ENCODE results near the gene SLC39A12.

Gene SLC39A12

GRCh38 chr10:17951868-17952371, at the start of gene SLC39A12:
Gene SLC39A12 (plus strand): TSS chr10:17951918. CDS start chr10:17953277, 1,359 bp downstream.
- DNase-seq (ENCODE audit: low spot score in 2 of 2) (no peak), ATAC-seq (ENCODE audit: low read depth) (no peak)
- Mint-ChIP-seq H3K27me3 (no peaks in the 10 kb centered on the region), H3K4me3 (no peak within 1 kb of the TSS), H3K36me3 (no peaks in the 10 kb centered on the region), H3K27ac (no peak within 1 kb of the TSS), H3K4me1 (no peaks in the 10 kb centered on the region), H3K9me3 (peaks cover 3% of the 10 kb centered on the region)

DNA sequence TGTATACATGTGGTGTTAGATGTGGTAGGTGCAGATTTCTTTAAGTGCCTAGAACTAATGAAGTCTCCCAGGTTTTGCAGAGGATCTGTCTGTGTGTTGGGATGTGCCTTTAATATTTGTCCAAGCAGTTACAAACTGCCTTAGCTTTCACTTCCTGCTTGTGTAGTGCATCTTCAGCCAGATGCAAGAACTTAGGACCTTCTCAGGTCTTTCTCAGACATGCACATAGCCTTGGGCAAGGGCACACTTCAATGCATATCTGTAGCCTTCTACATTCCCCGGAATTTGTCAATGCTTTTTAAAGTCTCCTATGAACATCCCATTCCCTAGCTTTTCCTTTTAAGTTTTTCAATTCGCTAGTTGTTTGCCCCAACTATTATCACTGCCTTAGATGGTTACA, 47.2 kb upstream of the SLC39A12 start:
- no peaks in the 10 kb centered on the region for H3K4me1 Mint-ChIP-seq
- DNase-seq (ENCODE audit: low spot score in 2 of 2), result no peak
- H3K4me3 Mint-ChIP-seq, result no peak overlapping the region
- H3K9me3 Mint-ChIP-seq, result peaks cover 3% of the 10 kb centered on the region
- peaks cover 2% of the 10 kb centered on the region for H3K27me3 Mint-ChIP-seq
- no peaks in the 10 kb centered on the region for H3K36me3 Mint-ChIP-seq
- H3K27ac Mint-ChIP-seq, result no peak overlapping the region
- no peak for ATAC-seq (ENCODE audit: low read depth)

- Mint-ChIP-seq H3K9me3 (peaks cover 3% of the 10 kb centered on the region), H3K27me3 (peaks cover 2% of the 10 kb centered on the region), H3K36me3 (no peaks in the 10 kb centered on the region), H3K4me1 (no peaks in the 10 kb centered on the region), H3K27ac (no peak overlapping the region), H3K4me3 (no peak overlapping the region)
- DNase-seq (ENCODE audit: low spot score in 2 of 2) (no peak), ATAC-seq (ENCODE audit: low read depth) (no peak)
These were observed 46.2 kb upstream of the SLC39A12 start for GRCh38 chr10:17905491-17905890.

GRCh38 chr10:17906002-17906401, 45.7 kb upstream of the SLC39A12 start:
- peaks cover 2% of the 10 kb centered on the region for H3K27me3 Mint-ChIP-seq
- H3K4me1 Mint-ChIP-seq, result no peaks in the 10 kb centered on the region
- H3K4me3 Mint-ChIP-seq, result no peak overlapping the region
- H3K9me3 Mint-ChIP-seq, result peaks cover 1% of the 10 kb centered on the region
- ATAC-seq (ENCODE audit: low read depth) (no peak), DNase-seq (ENCODE audit: low spot score in 2 of 2) (no peak)
- no peaks in the 10 kb centered on the region for H3K36me3 Mint-ChIP-seq
- no peak overlapping the region for H3K27ac Mint-ChIP-seq

GRCh38 chr10:17907641-17908040, 44.1 kb upstream of the SLC39A12 start:
- Mint-ChIP-seq H3K4me1 (no peaks in the 10 kb centered on the region), H3K27ac (no peak overlapping the region), H3K4me3 (no peak overlapping the region)

DNA sequence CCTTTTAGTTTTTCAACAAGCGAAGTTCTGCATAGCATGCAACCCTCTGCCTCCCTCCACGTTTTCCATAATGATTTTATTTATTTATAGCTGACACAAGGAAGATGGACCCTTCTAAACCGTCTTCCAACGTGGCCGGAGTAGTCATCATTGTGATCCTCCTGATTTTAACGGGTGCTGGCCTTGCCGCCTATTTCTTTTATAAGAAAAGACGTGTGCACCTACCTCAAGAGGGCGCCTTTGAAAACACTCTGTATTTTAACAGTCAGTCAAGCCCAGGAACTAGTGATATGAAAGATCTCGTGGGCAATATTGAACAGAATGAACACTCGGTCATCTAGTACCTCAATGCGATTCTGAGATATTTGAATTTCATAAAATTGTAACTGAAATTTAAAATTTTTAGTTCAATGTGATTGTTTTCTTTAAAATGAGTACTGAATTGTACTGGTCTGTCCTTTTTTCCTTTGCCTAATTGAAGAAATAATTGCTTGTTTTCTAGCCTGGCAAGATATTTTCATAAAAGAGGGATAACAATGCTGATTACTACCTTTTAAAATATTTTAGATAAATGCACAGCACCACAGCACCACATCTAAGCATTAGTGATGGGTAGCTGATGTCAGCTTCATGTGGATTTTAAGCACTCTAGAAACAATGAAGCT, 41.5 kb upstream of the SLC39A12 start:
- peaks cover 2% of the 10 kb centered on the region for H3K27me3 Mint-ChIP-seq
- H3K4me1 Mint-ChIP-seq, result no peaks in the 10 kb centered on the region
- H3K27ac Mint-ChIP-seq, result no peak overlapping the region
- ATAC-seq (ENCODE audit: low read depth) (no peak), DNase-seq (ENCODE audit: low spot score in 2 of 2) (no peak)
- no peak overlapping the region for H3K4me3 Mint-ChIP-seq
- H3K9me3 Mint-ChIP-seq, result peaks cover 2% of the 10 kb centered on the region
- no peaks in the 10 kb centered on the region for H3K36me3 Mint-ChIP-seq

More at GRCh38 chr10:17907641-17908040, 44.1 kb upstream of the SLC39A12 start:
- peaks cover 1% of the 10 kb centered on the region for H3K9me3 Mint-ChIP-seq
- ATAC-seq (ENCODE audit: low read depth) (no peak), DNase-seq (ENCODE audit: low spot score in 2 of 2) (no peak)
- no peaks in the 10 kb centered on the region for H3K36me3 Mint-ChIP-seq
- peaks cover 2% of the 10 kb centered on the region for H3K27me3 Mint-ChIP-seq

DNA sequence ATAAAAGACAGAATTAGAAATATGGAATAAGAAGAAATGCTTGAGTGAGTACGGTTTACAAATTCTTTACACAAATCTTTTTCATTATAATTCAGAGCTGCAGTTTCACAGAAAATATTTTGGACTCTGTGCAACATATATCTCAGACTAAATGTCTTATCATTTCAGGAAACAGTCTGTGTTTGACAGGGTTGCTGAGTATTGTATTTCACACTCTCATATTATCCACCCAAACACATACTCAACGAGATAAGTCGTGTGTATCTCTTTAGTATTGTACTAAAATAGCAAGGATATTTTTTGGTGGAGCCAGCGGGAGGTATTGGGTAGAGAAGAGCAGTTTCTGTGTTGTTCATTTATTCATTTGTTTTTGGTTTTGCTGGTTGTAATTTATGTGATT, 39.0 kb upstream of the SLC39A12 start:
- H3K4me3 Mint-ChIP-seq, result no peak overlapping the region
- no peak for DNase-seq (ENCODE audit: low spot score in 2 of 2)
- H3K9me3 Mint-ChIP-seq, result peaks cover 2% of the 10 kb centered on the region
- H3K36me3 Mint-ChIP-seq, result no peaks in the 10 kb centered on the region
- H3K27me3 Mint-ChIP-seq, result peaks cover 2% of the 10 kb centered on the region
- no peaks in the 10 kb centered on the region for H3K4me1 Mint-ChIP-seq
- no peak overlapping the region for H3K27ac Mint-ChIP-seq
- no peak for ATAC-seq (ENCODE audit: low read depth)

DNA sequence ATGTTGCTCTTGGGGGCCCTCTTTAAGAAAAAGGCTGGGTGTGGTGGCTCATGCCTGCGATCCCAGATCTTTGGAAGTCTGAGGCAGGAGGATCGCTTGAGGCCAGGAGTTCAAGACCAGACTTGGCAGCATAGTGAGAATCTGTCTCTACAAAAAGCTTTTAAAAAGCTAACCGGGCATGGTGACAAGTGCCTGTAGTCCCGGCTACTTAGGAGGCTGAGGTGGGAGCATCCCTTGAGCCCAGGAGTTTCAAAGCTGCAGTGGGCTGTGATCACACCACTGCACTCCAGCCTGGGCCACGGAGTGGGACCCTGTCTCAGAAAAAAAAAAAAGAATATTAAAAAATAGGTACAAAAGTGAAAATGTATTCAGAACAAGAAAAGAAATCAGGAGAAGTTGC, 38.1 kb upstream of the SLC39A12 start:
- Mint-ChIP-seq H3K36me3 (no peaks in the 10 kb centered on the region), H3K27me3 (peaks cover 2% of the 10 kb centered on the region), H3K27ac (no peak overlapping the region), H3K4me1 (no peaks in the 10 kb centered on the region), H3K9me3 (peaks cover 2% of the 10 kb centered on the region), H3K4me3 (no peak overlapping the region)
- DNase-seq (ENCODE audit: low spot score in 2 of 2) (no peak), ATAC-seq (ENCODE audit: low read depth) (no peak)

GRCh38 chr10:17914169-17915045, 37.3 kb upstream of the SLC39A12 start:
- DNase-seq (ENCODE audit: low spot score in 2 of 2) (no peak), ATAC-seq (ENCODE audit: low read depth) (no peak)
- H3K27me3 Mint-ChIP-seq, result no peaks in the 10 kb centered on the region
- no peak overlapping the region for H3K4me3 Mint-ChIP-seq
- no peak overlapping the region for H3K27ac Mint-ChIP-seq
- no peaks in the 10 kb centered on the region for H3K4me1 Mint-ChIP-seq
- peaks cover 2% of the 10 kb centered on the region for H3K9me3 Mint-ChIP-seq
- no peaks in the 10 kb centered on the region for H3K36me3 Mint-ChIP-seq

GRCh38 chr10:17915181-17915580, 36.5 kb upstream of the SLC39A12 start:
- H3K27ac Mint-ChIP-seq, result no peak overlapping the region
- no peak overlapping the region for H3K4me3 Mint-ChIP-seq
- DNase-seq (ENCODE audit: low spot score in 2 of 2) (no peak), ATAC-seq (ENCODE audit: low read depth) (no peak)
- peaks cover 4% of the 10 kb centered on the region for H3K9me3 Mint-ChIP-seq
- no peaks in the 10 kb centered on the region for H3K36me3 Mint-ChIP-seq
- H3K4me1 Mint-ChIP-seq, result no peaks in the 10 kb centered on the region
- H3K27me3 Mint-ChIP-seq, result no peaks in the 10 kb centered on the region

- no peaks in the 10 kb centered on the region for H3K36me3 Mint-ChIP-seq
These were observed 33.4 kb upstream of the SLC39A12 start for GRCh38 chr10:17918187-17918903.

GRCh38 chr10:17921378-17921777, 30.3 kb upstream of the SLC39A12 start:
- no peak overlapping the region for H3K4me3 Mint-ChIP-seq
- H3K27ac Mint-ChIP-seq, result no peak overlapping the region
- no peaks in the 10 kb centered on the region for H3K4me1 Mint-ChIP-seq
- DNase-seq (ENCODE audit: low spot score in 2 of 2) (no peak), ATAC-seq (ENCODE audit: low read depth) (no peak)
- no peaks in the 10 kb centered on the region for H3K36me3 Mint-ChIP-seq
- H3K9me3 Mint-ChIP-seq, result peaks cover 1% of the 10 kb centered on the region
- no peaks in the 10 kb centered on the region for H3K27me3 Mint-ChIP-seq

More at GRCh38 chr10:17918187-17918903, 33.4 kb upstream of the SLC39A12 start:
- Mint-ChIP-seq H3K4me1 (no peaks in the 10 kb centered on the region), H3K4me3 (no peak overlapping the region), H3K27ac (no peak overlapping the region), H3K9me3 (peaks cover 4% of the 10 kb centered on the region), H3K27me3 (no peaks in the 10 kb centered on the region)
- no peak for ATAC-seq (ENCODE audit: low read depth)
- DNase-seq (ENCODE audit: low spot score in 2 of 2), result no peak

DNA sequence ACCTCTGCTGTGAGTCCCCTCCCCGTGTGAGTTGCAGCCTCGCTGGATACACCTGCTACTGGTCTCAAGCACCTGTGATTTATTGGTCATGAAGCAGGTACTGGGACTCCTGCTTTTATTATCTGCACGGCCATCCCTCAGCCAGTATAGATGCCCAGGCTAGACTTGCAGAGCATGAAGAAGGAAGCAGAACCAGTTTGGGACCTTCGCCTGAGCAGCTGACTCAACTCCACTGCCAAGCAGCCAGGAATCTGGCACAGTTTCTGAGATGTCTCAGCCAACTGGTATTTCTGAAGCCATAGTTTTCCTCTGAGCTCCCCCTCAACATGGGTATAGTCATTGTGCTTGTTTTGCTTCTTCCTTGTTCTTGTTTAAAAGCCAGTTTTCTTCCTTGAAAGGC, 28.0 kb upstream of the SLC39A12 start:
- no peak overlapping the region for H3K27ac Mint-ChIP-seq
- H3K27me3 Mint-ChIP-seq, result no peaks in the 10 kb centered on the region
- no peaks in the 10 kb centered on the region for H3K36me3 Mint-ChIP-seq
- no peak for ATAC-seq (ENCODE audit: low read depth)
- H3K4me1 Mint-ChIP-seq, result no peaks in the 10 kb centered on the region
- no peak for DNase-seq (ENCODE audit: low spot score in 2 of 2)
- no peak overlapping the region for H3K4me3 Mint-ChIP-seq
- H3K9me3 Mint-ChIP-seq, result peaks cover 1% of the 10 kb centered on the region

Measured in memory B cell (primary cell).